ENCODE data around the gene SMARCA2.

The SMARCA2 gene

DNA sequence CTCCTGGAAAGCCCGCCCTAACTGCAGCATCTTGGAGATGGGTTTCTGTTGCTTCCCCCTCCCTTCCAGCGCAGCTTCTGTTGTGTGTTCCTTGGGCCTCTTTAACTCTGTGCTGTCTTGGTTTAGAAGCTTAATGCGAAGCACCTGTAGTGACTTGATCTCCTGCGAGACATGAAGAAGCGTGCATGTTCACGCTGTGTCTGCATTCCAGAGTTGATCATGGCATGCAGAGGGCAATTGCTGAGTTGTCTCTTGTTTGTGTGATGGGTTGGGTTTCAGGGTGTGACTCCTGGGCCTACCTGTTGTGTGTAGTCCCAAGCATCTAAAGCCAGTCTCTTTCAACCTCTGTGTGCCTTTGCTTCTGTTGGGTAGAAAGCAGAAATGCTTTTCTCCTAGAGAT lies 155.6 kb downstream of the SMARCA2 start:
- DNase-seq (ENCODE audit: low read depth in 2 of 2), result no peak

GRCh38 chr9:2173170-2173569 lies 158.0 kb downstream of the SMARCA2 start:
- no peak for DNase-seq (ENCODE audit: low read depth in 2 of 2)

DNA sequence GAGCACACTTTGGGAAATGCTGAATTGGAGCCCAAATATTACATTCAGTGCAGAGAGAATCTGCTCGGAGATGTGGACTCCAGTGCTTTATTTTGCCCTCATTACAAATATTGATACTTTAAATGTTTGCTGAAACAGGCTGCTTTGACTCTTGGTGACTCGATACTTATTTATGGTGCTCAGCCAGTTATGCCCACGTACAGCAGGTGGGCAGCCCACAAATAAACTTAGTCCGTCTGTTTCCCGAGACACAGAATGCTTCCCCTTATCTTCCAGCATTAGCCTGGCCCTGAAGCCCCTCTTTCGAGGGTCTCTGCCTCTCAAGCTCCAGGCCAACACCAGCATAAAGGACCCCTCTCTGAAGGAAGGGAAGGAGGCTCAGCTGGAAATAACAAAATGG lies 158.7 kb downstream of the SMARCA2 start:
- no peak for DNase-seq (ENCODE audit: low read depth in 2 of 2)

DNA sequence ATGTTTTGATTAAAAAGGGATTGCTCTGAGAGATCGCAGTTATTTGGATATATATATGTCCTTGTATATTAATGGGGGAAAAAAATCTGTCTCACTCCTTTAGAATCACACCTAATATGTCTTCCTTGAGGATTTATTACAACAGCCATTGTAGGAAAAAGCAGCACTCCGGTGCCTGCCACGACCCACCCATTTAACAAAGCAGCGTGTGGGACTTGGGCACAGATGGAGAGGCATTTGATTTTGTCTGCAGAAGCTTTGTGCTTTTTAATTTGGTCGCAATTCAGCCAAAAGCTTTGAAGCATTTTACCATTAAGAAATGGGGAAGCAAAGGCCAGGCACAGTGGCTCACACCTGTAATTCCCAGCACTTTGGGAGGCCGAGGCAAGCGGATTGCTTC lies 159.2 kb downstream of the SMARCA2 start:
- no peak for DNase-seq (ENCODE audit: low read depth in 2 of 2)

DNA sequence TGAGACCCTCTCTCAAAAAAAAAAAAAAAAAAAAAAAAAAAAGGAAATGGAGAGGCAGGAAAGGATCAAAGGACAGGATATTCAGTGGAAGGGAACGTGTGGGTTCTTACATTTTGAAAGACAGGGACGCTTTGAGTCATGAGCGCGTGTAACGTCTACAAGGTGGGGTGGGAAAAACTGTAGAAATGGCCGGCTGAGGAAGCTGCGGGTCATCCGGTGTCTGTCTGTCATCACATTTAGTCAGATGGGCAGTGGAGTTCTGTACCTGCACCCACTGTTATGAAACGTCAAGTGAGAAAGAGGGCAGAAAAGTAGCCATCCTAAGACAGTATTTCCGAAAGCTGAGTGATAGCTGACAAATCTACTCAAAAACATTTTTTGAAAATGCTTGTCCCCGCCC lies 159.8 kb downstream of the SMARCA2 start:
- no peak for DNase-seq (ENCODE audit: low read depth in 2 of 2)

- no peak for DNase-seq (ENCODE audit: low read depth in 2 of 2)
Observed at GRCh38 chr9:2177121-2177520, 162.0 kb downstream of the SMARCA2 start.

GRCh38 chr9:2178034-2178734 lies 163.0 kb downstream of the SMARCA2 start:
- no peak for DNase-seq (ENCODE audit: low read depth in 2 of 2)

DNA sequence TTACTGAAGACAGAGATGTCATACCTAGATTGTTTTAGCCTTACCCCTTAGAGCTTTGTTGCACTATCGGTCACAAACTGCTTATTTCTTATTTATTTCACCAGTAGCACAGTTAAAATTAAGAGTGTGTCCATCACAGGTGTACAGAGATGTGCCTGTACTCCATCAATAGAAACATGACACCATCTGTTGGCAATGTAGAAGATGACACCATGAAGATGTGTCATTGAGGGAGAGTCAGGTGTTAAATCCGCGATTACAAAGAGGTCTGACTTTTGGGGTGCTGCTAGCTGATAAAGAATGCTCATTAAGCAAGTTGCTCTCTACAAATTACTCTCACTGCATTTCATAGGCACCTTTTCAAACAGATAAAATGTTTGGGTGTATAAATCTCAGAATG lies 164.4 kb downstream of the SMARCA2 start:
- no peak for DNase-seq (ENCODE audit: low read depth in 2 of 2)

GRCh38 chr9:2180154-2180553 lies 165.0 kb downstream of the SMARCA2 start:
- no peak for DNase-seq (ENCODE audit: low read depth in 2 of 2)

DNA sequence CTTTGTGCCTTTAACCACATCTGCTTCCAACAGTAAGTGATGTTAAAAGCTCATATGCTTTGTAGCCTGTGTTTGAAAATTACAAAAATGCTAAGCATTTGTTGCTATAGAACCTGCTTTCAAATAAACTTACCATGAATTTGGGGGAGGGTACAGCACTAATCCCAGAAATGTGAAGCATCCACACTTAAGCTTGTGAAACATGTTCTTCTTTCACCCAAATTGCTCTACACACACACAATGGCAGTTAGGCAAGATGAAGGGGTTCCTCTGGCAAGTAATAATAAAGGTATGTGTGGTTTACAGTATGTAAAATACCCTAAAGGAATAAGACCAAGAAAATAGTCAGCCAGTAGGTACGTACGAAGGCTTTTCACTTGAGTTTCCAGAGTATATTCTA lies 165.6 kb downstream of the SMARCA2 start:
- no peak for DNase-seq (ENCODE audit: low read depth in 2 of 2)

DNA sequence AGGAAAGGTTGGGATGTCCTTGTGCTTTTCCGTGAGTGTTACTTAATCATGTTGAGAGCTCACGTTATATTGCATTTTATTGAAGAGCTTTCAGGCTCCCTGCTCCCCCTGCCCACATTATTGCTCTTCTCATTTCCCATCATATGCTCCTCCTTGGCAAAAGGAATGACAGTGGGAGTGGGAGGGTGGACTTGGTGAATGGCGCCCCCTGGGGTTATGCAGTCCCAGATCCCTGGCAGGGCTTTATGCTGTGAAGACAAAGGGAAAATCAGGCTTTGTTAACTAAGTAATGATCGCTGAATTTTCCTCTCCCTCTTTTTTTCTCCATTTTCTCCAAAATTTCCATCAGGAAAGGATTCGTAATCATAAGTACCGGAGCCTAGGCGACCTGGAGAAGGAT lies 166.6 kb downstream of the SMARCA2 start:
- no peak for DNase-seq (ENCODE audit: low read depth in 2 of 2)

DNA sequence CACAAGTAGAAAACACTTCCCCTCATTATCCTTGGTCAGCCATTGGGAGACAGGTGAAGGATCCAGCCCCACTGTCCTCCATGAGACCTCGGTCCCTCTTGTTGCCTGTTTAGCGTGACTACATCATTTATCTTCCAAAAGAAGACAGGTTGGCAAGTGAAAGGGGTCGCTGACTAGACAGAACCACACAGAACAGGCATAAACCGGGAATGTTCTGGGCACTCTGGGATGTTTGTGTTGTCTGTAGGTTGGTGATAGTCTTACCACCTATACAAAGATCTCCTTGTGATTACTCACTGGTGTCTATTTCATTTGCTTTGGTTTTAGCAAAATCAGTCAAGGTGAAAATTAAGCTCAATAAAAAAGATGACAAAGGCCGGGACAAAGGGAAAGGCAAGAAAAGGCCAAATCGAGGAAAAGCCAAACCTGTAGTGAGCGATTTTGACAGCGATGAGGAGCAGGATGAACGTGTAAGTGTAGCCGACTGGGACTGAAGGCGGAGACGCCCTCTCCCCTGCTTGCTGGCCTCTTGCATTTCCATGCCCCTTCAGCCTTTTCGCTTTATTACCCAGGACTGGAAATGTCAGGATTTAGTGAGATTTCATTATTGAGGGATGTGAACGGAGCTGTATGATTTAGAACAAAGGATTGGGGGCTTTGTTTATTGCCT lies 175.9 kb downstream of the SMARCA2 start:
- no peak for DNase-seq (ENCODE audit: low read depth in 2 of 2)

- no peak for DNase-seq (ENCODE audit: low read depth in 2 of 2)
Observed at GRCh38 chr9:2191609-2191972, 176.4 kb downstream of the SMARCA2 start.

DNA sequence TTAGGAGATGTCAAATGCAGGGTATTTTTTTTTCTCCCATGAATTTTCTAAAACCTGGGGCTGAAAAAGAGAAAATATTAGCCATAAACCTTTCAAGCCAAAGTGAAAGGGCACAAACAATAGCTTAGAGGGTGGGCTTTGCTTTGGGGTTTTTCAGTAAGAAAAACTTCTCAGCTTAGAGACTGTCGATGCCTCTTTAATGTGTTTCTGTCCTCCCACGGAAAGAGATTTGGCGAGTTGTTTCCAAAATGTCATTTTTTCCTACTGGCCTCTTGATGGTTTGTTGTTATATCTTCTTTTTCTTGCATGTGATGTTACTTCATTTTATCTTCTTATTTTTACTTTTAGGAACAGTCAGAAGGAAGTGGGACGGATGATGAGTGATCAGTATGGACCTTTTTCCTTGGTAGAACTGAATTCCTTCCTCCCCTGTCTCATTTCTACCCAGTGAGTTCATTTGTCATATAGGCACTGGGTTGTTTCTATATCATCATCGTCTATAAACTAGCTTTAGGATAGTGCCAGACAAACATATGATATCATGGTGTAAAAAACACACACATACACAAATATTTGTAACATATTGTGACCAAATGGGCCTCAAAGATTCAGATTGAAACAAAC lies 177.3 kb downstream of the SMARCA2 start:
- no peak for DNase-seq (ENCODE audit: low read depth in 2 of 2)

GRCh38 chr9:2193552-2193951 lies 178.4 kb downstream of the SMARCA2 start:
- no peak for DNase-seq (ENCODE audit: low read depth in 2 of 2)

DNA sequence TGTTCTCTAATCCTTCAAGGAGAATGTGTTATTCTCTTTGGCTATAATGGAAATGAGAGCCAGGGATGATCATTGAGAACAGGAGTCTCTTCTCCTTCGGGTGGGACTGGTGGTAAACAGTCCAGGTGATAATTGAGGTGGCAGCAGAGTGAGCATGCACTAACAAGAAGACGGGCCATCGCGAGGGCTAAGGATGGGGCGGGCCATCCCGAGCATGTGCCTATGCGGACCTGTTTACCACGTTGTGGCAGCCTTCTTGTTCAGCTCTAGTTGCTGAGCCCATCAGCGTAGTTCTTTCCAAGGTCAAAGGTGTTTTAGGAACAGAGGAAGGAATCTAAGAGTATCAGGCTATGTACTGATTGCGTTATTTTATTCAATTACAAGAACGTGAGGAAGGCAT lies 180.1 kb downstream of the SMARCA2 start:
- DNase-seq (ENCODE audit: low read depth in 2 of 2), result no peak

- no peak for DNase-seq (ENCODE audit: low read depth in 2 of 2)
Observed at GRCh38 chr9:2196757-2197156, 181.6 kb downstream of the SMARCA2 start.

GRCh38 chr9:2198956-2199635 lies 183.9 kb downstream of the SMARCA2 start:
- no peak for DNase-seq (ENCODE audit: low read depth in 2 of 2)

DNA sequence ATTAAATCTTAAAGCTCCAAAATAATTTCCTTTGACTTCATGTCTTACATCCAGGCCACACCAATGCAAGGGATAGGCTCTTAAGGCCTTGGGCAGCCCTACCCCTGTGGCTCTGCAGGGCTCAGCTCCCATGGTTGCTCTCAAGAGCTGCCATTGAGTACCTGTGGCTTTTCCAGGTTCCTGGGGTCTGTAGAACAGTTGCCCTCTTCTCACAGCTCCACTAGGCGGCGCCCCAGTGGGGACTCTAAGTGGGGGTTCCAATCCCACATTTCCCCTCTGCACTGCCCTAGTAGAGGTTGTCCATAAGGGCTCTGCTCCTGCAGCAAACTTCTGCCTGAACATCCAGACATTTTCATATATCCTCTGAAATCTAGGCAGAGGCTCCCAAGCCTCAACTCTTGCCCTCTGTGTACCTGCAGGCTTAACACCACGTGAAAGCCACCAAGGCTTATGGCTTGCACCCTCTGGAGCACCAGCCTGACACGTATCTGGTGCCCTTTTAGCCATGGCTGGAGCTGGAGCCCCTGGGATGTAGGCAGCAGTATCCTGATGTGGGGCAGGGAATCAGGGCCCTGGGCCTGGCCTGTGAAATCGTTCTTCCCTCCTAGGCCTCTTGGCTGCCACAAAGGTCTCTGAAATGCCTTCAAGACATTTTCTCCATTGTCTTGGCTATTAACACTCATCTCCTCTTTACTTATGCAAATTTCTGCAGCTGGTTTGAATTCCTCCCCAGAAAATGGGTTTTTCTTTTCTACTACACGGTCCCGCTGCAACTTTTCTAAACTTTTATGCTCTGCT lies 185.1 kb downstream of the SMARCA2 start:
- no peak for DNase-seq (ENCODE audit: low read depth in 2 of 2)

DNA sequence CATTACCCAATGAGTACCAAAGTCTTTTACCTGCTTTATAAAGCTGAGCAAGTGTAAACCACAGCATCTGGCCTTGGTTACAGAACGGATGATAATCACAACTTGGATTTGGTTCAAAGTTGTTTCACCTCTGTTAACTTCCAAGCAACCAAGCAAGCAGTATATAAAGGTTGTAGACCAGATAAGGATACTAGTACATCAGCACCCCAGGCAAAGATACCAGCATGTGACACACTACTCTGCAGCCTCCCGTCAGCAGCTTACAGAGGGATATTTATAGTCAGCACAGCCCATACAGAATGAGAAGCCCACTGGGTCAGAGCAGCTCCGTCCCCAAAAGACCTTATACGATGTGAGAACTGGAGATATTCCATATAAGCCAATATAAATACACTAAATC lies 193.3 kb downstream of the SMARCA2 start:
- DNase-seq (ENCODE audit: low read depth in 2 of 2), result no peak

- DNase-seq (ENCODE audit: low read depth in 2 of 2), result no peak
Observed at GRCh38 chr9:2208991-2209390, 193.8 kb downstream of the SMARCA2 start.

- no peak for DNase-seq (ENCODE audit: low read depth in 2 of 2)
Observed at GRCh38 chr9:2209400-2209799, 194.3 kb downstream of the SMARCA2 start.

Measured in stimulated activated CD8-positive, alpha-beta memory T cell treated with anti-CD3 and anti-CD28 coated beads, Interleukin-7, amount 100 ng/mL, for 4 hours (primary cell).